ENCODE measurements around the gene RPL18.

Gene RPL18

DNA sequence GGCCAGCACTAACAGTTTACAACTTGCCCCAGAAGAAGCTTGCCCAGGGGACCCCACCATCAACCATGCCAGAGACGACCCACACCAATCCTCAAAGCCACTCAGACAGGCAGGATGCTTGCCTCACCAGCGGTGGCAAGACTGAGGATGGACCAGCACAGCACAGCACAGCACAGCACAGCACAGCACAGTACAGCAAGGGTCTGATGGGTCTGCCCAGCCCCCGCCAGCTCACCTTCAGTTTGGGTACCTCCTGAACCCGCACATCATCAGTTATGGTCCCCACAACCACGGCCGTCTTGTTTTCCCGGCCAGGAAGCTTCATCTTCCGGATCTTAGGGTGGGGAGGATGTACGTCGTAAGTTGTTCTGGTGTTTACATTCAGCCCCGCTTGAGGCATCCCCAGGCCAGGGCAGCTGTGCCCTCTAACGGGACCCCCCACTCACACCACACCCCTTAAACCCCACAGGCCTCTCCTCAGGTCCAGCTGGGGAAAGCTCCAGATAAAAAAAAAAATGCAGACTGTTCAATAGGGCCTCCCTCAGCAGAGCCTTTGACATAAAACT, 2.4 kb downstream of the RPL18 start:
- TF ChIP-seq POLR2AphosphoS5 (IDR thresholded peaks at IDR 0.05; ENCODE audit: low read depth, low read length), result no peak; the same call in 1 of the 2 replicates
- no peak for FAIRE-seq
- DNase-seq (ENCODE audit: insufficient read length), result no peak

DNA sequence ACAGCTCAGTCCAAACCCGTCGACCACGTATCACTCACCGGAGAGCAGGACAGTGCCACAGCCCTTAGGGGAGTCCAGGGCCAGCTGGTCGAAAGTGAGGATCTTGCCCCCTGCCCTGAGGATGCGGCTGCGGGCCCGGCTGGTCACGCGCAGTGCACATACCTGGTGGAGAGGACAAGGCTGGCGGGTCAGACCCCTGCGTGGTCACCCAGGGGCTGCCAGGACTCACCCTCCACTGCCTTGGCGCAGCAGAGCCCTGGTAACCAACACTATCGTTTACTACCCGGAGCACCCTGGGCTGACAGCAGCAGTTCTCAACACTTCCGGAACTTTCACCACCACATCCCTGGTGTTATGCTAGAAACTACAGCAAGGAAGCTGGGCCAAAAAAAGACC, 2.9 kb downstream of the RPL18 start:
- no peak for TF ChIP-seq POLR2A (IDR thresholded peaks at IDR 0.05; ENCODE audit: low read depth, low read length)
- TF ChIP-seq POLR2AphosphoS5 (IDR thresholded peaks at IDR 0.05; ENCODE audit: low read depth, low read length), result no peak; the same call in 1 of the 2 replicates
- no peak for TF ChIP-seq TAF1 (IDR thresholded peaks at IDR 0.05; ENCODE audit: borderline replicate concordance, low read depth, low read length)
- FAIRE-seq, result no peak

DNA sequence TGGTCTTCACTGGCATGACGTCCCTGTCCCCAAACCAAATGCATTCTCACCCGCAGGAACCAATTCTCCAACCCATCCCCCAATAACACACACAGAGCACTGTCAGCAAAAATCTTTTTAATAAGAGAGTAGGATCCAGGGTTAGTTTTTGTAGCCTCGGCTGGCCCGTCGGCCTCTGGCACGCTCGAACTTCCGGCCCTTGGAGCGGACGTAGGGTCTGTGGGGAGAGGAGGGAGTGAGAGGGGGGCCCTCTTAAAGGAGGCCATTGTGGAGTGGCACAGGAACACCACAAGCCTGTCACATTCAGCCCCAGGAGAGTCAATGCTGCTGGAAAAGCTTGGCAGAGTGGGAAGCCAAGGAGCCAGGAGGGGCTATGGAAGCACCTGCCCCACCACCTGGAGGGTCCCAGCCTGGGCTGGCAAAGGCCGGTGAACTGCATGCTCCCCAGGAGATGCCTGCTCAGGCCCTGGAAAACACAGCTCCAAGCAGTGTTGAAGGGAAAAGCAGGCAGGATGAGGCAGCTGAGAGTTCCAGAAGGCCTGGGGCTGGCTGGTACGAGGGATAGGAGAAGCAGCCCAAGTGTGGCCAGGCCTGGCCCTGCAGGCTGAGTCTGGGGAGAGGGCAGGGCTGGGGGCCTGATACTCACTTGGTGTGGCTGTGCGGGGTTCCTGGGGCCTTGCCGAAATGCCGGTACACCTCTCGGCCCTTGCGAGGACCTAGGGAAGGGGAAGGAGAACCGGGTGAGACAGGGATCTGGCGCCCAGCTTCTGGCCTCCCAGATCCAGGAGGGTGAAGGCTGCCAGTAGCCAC, 3.5 kb downstream of the RPL18 start:
- TF ChIP-seq POLR2A (IDR thresholded peaks at IDR 0.05; ENCODE audit: low read depth, low read length) (no peak), TAF1 (IDR thresholded peaks at IDR 0.05; ENCODE audit: borderline replicate concordance, low read depth, low read length) (no peak), POLR2AphosphoS5 (IDR thresholded peaks at IDR 0.05; ENCODE audit: low read depth, low read length) (no peak)
- no peak for DNase-seq (ENCODE audit: insufficient read length)
- no peak for FAIRE-seq

More for the DNA sequence above, 2.9 kb downstream of the RPL18 start:
- no peak for DNase-seq (ENCODE audit: insufficient read length)

DNA sequence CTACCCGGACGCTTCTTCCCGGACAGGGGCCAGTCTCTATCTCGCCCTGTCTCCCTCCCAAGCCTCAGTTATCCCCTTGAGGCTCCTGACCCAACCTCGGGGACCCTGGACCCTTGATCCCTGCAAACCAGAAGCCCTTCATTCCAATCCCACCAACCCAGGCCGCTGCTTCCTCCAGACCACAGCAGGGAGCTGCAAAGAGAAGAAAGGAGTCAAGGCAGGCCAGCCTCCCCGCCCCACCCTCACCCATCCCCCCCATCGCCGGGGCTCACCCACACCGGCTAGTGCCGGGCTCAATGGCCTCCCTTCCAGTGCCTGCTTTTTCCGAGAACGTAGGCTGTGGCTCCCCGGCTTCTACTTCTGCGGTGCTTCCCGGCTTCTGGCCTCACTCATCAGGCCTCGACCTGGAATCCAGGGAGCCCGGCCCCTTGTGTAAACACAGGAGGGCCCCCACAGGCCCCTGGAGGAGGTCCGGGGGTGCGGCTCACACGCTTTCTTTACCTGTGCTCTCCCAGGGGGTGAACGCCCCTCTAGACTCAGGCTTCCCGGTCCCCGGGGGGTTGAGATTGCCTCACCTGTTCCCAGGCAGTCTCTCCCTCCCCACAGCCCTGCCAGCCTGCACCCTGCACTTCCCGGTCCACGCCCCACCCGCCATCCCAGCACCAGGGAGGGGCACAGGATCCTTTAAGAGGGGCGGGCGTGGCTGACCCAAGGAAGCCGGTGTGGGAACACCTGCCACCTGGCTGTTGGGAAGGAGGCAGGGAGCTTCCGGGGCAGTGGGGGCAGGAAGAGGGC, 4.3 kb downstream of the RPL18 start, which contains the start of gene FAM83E:
Gene FAM83E, minus strand, starts transcription at position 641 of the 795 bp plus-strand sequence. CDS start 1,704 bp downstream, outside the sequence.
- DNase-seq (ENCODE audit: insufficient read length) (no peak), FAIRE-seq (no peak)
- TF ChIP-seq POLR2AphosphoS5 (IDR thresholded peaks at IDR 0.05; ENCODE audit: low read depth, low read length) (peak; percentile 76; the same call in 1 of the 2 replicates), TAF1 (IDR thresholded peaks at IDR 0.05; ENCODE audit: borderline replicate concordance, low read depth, low read length) (no peak), POLR2A (IDR thresholded peaks at IDR 0.05; ENCODE audit: low read depth, low read length) (peak; percentile 73; the same call in 1 of the 2 replicates)

DNA sequence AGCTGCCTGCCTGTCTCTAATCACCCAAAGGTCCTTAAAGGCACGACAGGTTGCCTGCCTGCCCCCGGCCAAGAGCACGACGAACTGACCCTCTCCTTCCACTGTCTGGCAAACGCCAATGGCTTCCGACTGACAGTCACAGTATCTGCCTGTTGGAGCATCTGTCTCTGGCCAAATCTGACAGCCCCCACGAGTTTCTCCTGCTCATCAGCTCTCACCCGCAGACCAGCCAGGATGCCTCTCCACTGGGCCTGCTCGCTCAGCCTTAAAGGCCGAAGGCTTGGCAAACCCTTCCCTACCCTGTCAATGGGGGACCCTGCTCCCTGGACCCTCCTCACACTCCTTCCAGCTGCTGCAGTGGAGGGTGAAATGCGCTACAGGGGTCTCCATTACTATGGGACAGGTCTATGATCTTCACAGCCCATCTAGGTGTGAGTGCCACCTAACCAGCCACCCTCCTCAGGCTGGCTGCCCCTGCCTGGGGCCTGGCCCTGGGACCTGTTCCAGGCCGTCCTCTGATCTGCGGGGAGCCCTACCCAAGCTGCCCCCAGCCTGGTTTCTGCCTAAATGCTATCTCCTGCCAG, 5.0 kb downstream of the RPL18 start:
- DNase-seq (ENCODE audit: insufficient read length) (no peak), FAIRE-seq (no peak)
- TF ChIP-seq POLR2A (IDR thresholded peaks at IDR 0.05; ENCODE audit: low read depth, low read length), result no peak
- TF ChIP-seq POLR2AphosphoS5 (IDR thresholded peaks at IDR 0.05; ENCODE audit: low read depth, low read length), result peak; percentile 72

DNA sequence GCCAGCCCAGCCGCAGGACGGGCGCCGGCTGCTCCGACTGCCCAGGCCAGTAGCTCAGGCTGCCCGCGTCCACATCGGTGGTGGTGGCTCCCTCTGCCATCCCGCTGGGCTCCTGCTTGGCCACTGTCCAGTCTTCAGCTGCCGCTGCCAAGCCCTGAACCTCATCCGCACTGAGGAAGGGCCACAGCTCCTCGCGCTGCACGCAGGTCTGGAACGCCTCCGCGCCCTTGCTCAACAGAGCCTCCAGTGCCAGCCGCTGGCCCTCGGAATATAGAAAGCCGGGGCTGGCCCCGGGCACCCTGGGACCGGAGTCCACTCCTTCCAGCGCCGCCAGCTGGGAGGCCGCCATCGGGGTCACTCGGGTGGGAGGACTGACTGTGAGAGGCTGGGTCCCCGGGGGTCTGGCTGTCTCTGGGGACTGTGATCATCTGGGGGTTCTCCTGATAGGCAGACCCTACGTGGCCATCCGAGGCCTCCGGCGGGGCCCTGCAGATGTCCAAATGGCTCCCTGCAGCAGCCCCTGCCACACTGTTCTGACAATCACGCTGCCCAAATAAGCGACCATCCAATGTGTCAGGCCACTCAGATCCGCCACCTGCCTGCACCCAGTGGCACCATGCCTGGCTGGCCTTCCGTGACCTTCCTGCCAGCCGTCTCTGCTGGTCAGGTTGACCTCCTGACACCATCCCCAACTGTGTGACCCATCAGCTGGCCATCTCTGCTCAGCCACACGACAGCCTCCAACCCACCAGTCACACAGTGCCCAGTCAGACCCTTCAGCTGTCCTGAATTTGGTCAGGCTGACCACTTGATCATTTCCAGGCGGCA, 5.7 kb downstream of the RPL18 start:
- TF ChIP-seq POLR2AphosphoS5 (IDR thresholded peaks at IDR 0.05; ENCODE audit: low read depth, low read length) (no peak), TAF1 (IDR thresholded peaks at IDR 0.05; ENCODE audit: borderline replicate concordance, low read depth, low read length) (no peak), POLR2A (IDR thresholded peaks at IDR 0.05; ENCODE audit: low read depth, low read length) (no peak)
- FAIRE-seq, result no peak
- no peak for DNase-seq (ENCODE audit: insufficient read length)

DNA sequence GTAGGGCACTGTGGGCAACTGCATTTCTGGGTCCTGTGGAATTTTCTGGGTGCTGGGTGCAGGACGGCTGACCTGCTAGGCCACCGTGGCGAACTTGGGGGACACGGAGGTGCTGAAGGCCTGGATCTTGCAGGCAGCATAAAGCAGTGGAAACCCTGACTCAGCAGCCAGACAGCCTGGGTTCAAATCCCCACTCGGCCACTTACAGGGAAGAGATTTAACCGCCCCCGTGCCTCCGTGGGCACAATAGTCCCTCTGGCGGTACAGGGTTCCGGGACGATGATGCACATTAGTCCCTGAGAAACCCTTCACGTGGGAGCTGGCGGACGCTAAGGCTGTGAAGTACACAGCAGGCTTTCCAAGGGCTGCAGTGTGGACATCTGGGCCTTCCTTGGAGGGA, 7.1 kb downstream of the RPL18 start:
- FAIRE-seq, result no peak

DNA sequence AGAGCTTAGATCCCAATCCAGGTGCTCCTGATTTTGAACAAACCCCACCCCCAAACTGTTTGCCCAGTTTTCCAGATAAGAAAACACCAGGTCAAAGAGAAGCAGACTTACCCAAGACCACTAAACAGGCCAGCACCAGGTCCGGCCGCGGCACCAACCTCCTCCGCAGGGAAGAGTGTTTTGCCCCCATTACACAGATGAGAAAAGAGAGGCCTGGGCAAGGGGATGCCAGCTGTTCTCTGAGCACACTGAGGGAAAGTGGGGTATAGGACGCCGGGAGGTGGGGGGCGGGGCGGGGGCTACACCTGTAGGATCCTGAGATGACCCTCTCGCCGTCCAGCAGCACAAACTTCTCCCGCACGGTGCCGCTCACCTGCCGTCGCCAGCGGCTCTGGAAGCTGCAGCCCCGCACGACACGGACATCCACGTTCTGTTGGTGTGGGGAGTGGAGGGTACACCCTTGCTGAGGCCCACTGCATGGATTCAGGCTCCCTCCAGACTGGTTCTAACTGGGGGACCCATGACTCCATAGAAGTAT, 9.3 kb downstream of the RPL18 start:
- no peak for FAIRE-seq

More for the DNA sequence above, 7.1 kb downstream of the RPL18 start:
- DNase-seq (ENCODE audit: insufficient read length), result no peak
- TF ChIP-seq POLR2A (IDR thresholded peaks at IDR 0.05; ENCODE audit: low read depth, low read length) (no peak), TAF1 (IDR thresholded peaks at IDR 0.05; ENCODE audit: borderline replicate concordance, low read depth, low read length) (no peak), POLR2AphosphoS5 (IDR thresholded peaks at IDR 0.05; ENCODE audit: low read depth, low read length) (no peak)

DNA sequence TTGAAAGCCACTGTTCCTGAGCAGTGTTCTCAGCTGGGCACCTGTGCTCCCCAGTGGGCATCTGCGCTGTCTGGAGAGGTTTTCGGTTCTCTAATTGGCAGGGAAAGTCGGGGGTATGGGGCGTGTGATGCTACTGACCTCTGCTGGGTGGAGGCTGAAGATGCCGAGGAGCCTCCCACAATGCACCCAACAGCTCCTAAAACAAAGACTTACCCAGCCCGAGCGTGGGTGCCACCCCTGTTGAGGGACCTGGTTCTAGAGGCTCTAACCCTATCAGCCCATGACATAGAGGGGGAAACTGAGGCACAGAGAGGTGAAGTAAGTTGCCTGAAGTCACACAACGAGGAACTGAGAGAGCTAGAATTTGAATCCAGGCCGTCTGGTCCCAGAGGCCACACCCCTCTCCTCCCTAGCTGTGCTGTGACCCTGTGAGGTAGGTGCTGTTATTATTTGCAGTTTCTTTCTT, 10.1 kb downstream of the RPL18 start:
- TF ChIP-seq POLR2A (IDR thresholded peaks at IDR 0.05; ENCODE audit: low read depth, low read length) (no peak), TAF1 (IDR thresholded peaks at IDR 0.05; ENCODE audit: borderline replicate concordance, low read depth, low read length) (no peak), POLR2AphosphoS5 (IDR thresholded peaks at IDR 0.05; ENCODE audit: low read depth, low read length) (no peak)
- DNase-seq (ENCODE audit: insufficient read length), result peak; percentile 61
- peak; percentile 44 for FAIRE-seq

More for the DNA sequence above, 9.3 kb downstream of the RPL18 start:
- TF ChIP-seq TAF1 (IDR thresholded peaks at IDR 0.05; ENCODE audit: borderline replicate concordance, low read depth, low read length), result no peak
- no peak for TF ChIP-seq POLR2A (IDR thresholded peaks at IDR 0.05; ENCODE audit: low read depth, low read length)
- TF ChIP-seq POLR2AphosphoS5 (IDR thresholded peaks at IDR 0.05; ENCODE audit: low read depth, low read length), result no peak
- DNase-seq (ENCODE audit: insufficient read length), result no peak

DNA sequence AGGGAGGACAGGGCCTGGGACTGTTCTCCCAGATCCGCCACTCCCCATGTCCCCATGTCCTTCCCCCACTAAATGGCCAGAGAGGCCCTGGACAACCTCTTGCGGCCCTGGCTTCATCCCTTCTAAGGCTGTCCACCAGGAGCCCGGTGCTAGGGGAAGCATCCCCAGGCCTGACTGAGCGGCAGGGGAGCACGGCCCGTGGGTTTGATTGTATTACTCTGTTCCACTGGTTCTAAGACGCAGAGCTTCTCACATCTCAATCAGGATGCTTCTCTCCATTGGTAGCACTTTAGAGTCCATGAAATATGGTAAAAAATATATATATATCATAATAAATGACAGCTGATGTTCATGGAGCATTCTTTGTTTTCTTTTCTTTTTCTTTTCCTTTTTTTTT, 11.6 kb downstream of the RPL18 start:
- DNase-seq (ENCODE audit: insufficient read length) (no peak), FAIRE-seq (no peak)
- TF ChIP-seq TAF1 (IDR thresholded peaks at IDR 0.05; ENCODE audit: borderline replicate concordance, low read depth, low read length) (no peak), POLR2AphosphoS5 (IDR thresholded peaks at IDR 0.05; ENCODE audit: low read depth, low read length) (no peak), POLR2A (IDR thresholded peaks at IDR 0.05; ENCODE audit: low read depth, low read length) (no peak)
